GM12878 (cell line): ENCODE results near the gene DENND1A.

Experiments used
- ATF2 ChIP-seq: IDR thresholded peaks from 2 replicates; pipeline ENCODE4 v1.6.1; 2012; ENCODE audit warnings: low read length, inconsistent platforms
- CREB1 ChIP-seq: IDR thresholded peaks from 2 replicates; pipeline ENCODE4 v1.6.1; 2012; ENCODE audit warnings: low read depth, mild to moderate bottlenecking, inconsistent platforms
- MAX ChIP-seq: IDR thresholded peaks from 2 replicates; pipeline ENCODE4 v1.6.1; 2012; ENCODE audit warnings: low read depth, low read length, improper control_type of control experiment
- NR2C1 ChIP-seq: fragments of 450-650 bp; IDR thresholded peaks from 2 replicates; pipeline ENCODE4 v1.6.1; 2017; ENCODE audit warnings: antibody characterized with exemption, mild to moderate bottlenecking, moderate library complexity
- PKNOX1 ChIP-seq: fragments of 450-650 bp; IDR thresholded peaks from 2 replicates; pipeline ENCODE4 v1.6.1; 2016; ENCODE audit warnings: mild to moderate bottlenecking
- POU2F2 ChIP-seq: IDR thresholded peaks from 3 replicates; pipeline ENCODE4 v1.6.1; 2011; ENCODE audit warnings: low read depth, mild to moderate bottlenecking, low read length, borderline replicate concordance
- SREBF2 ChIP-seq: IDR thresholded peaks from 2 replicates; pipeline ENCODE4 v1.6.1; 2012; ENCODE audit warnings: mild to moderate bottlenecking, low read length
- STAT1 ChIP-seq: fragments of 450-650 bp; conservative IDR thresholded peaks from 2 replicates; pipeline ENCODE4 v1.6.1; 2014; ENCODE audit warnings: antibody characterized with exemption, mild to moderate bottlenecking
- TF ChIP-seq, protein P1 (sequence below), 3 experiments: IDR thresholded peaks in 2 of 3; conservative IDR thresholded peaks in 1 of 3; 2 replicates each; pipeline ENCODE4 v1.5.1; 2011; ENCODE audit warnings: low read depth in 3 of 3, low read length in 3 of 3, mild to moderate bottlenecking in 3 of 3, control low read depth in 2 of 3, moderate library complexity in 2 of 3, inconsistent platforms in 1 of 3, mixed read lengths in 1 of 3; ENCODE audit not compliant: control insufficient read depth in 2 of 3, insufficient read depth in 1 of 3; ENCODE audit errors: extremely low read depth in 1 of 3

GRCh38 chr9:123513554-123513953 is 416.4 kb downstream of the DENND1A start:
- TF ChIP-seq, protein P1, sequence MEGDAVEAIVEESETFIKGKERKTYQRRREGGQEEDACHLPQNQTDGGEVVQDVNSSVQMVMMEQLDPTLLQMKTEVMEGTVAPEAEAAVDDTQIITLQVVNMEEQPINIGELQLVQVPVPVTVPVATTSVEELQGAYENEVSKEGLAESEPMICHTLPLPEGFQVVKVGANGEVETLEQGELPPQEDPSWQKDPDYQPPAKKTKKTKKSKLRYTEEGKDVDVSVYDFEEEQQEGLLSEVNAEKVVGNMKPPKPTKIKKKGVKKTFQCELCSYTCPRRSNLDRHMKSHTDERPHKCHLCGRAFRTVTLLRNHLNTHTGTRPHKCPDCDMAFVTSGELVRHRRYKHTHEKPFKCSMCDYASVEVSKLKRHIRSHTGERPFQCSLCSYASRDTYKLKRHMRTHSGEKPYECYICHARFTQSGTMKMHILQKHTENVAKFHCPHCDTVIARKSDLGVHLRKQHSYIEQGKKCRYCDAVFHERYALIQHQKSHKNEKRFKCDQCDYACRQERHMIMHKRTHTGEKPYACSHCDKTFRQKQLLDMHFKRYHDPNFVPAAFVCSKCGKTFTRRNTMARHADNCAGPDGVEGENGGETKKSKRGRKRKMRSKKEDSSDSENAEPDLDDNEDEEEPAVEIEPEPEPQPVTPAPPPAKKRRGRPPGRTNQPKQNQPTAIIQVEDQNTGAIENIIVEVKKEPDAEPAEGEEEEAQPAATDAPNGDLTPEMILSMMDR (IDR thresholded peaks at IDR 0.05 in 2 of 3, conservative IDR thresholded peaks at IDR 0.05 in 1 of 3; ENCODE audit: control insufficient read depth in 2 of 3, extremely low read depth in 1 of 3, insufficient read depth in 1 of 3, low read depth in 3 of 3, low read length in 3 of 3) = no peak
- TF ChIP-seq POU2F2 (no peak), PKNOX1 (no peak), NR2C1 (no peak), CREB1 (no peak), STAT1 (no peak), ATF2 (no peak), MAX (no peak), SREBF2 (no peak)
